OCI-LY1 (cell line): ENCODE data around the gene OLFM2.

Source experiments
- EZH2 ChIP-seq: fragments of 200-600 bp; sonication (generic), shearing (Covaris generic); IDR thresholded peaks from 2 replicates; pipeline ENCODE4 v1.8.0; 2017; ENCODE audit warnings: borderline replicate concordance, mixed run types, mild to moderate bottlenecking, antibody characterized with exemption, low read length, moderate library complexity, mixed read lengths
- TF ChIP-seq, protein P1 (sequence below): fragments of 200-600 bp; sonication (generic), shearing (Covaris generic); IDR thresholded peaks from 2 replicates; pipeline ENCODE4 v1.5.1; 2017; ENCODE audit warnings: mild to moderate bottlenecking, antibody characterized with exemption, low read length, moderate library complexity, mixed read lengths

DNA sequence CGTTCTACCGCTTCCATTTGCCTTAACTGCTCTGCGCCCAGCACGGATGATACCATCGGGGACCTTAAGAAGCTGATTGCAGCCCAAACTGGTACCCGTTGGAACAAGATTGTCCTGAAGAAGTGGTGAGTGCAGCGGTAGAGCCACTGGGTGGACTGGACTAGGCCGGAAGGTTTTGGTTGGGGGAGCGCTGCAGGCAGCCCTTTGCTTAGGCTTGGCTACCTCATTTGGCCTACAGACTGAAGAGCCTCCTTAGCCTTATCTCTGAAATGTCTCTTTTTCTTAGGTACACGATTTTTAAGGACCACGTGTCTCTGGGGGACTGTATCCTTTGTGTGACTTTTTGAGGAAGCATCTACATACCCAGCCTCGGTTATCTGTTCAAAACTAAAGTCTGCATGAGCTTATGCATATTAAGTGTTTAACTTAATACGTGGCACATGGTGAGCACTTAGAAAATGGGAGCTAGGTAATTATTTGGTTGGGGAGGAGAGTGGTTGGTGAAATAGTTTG, 107.7 kb downstream of the OLFM2 start:
- TF ChIP-seq, protein P1, sequence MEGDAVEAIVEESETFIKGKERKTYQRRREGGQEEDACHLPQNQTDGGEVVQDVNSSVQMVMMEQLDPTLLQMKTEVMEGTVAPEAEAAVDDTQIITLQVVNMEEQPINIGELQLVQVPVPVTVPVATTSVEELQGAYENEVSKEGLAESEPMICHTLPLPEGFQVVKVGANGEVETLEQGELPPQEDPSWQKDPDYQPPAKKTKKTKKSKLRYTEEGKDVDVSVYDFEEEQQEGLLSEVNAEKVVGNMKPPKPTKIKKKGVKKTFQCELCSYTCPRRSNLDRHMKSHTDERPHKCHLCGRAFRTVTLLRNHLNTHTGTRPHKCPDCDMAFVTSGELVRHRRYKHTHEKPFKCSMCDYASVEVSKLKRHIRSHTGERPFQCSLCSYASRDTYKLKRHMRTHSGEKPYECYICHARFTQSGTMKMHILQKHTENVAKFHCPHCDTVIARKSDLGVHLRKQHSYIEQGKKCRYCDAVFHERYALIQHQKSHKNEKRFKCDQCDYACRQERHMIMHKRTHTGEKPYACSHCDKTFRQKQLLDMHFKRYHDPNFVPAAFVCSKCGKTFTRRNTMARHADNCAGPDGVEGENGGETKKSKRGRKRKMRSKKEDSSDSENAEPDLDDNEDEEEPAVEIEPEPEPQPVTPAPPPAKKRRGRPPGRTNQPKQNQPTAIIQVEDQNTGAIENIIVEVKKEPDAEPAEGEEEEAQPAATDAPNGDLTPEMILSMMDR, result no peak
- no peak for TF ChIP-seq EZH2
